Measurements from ENCODE around the gene ABHD2. TPM values are rescaled to one million over a fixed set of nuclear protein-coding genes. Genes with fewer than 3 reads are reported as not detected.

Gene ABHD2
- polyA plus RNA-seq, 3 donors = 30.8 to 67.1 (median 37.3) TPM

DNA sequence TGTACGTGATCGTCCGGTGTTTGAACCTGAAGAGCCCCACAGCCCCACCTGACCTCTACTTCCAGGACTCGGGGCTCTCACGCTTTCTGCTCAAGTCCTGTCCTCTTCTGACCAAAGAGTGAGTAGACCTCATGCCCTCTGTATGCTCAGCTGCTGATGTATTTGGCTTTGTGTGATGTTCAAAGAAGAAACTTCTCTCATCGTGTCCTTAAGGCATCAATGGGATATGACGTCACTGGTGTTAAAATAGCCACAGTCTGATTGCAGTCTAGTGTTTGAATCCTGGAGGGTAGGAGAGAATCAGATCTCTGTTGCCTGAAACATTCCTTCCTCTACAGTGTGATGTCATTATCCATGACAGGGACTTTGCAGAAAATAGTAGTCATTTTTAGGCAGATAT lies 28.1 kb downstream of the ABHD2 start:
- no peaks in the 10 kb centered on the region for H3K27me3 ChIP-seq (ENCODE audit: control insufficient read depth in 2 of 2, insufficient read depth in 2 of 2, low read length in 2 of 2)
- peaks cover 48 to 71% of the 10 kb centered on the region in 2 donors for H3K36me3 Mint-ChIP-seq
- H3K79me2 ChIP-seq (ENCODE audit: insufficient read depth, low read length) = peaks cover 72% of the 10 kb centered on the region
- H3K9me3 Mint-ChIP-seq = peaks cover 0 to 2% (median 0%) of the 10 kb centered on the region in 7 donors
- H3K4me3 Mint-ChIP-seq = no peak overlapping the region
- peak overlapping the region; percentile 8 to 93 (median 70) for H3K27ac Mint-ChIP-seq
- peaks cover 39 to 41% of the 10 kb centered on the region in 2 donors for H3K4me1 ChIP-seq (ENCODE audit: control insufficient read depth in 1 of 2, insufficient read depth in 2 of 2, low read length in 2 of 2)
- DNase-seq = no peak
- TF ChIP-seq, protein P1, sequence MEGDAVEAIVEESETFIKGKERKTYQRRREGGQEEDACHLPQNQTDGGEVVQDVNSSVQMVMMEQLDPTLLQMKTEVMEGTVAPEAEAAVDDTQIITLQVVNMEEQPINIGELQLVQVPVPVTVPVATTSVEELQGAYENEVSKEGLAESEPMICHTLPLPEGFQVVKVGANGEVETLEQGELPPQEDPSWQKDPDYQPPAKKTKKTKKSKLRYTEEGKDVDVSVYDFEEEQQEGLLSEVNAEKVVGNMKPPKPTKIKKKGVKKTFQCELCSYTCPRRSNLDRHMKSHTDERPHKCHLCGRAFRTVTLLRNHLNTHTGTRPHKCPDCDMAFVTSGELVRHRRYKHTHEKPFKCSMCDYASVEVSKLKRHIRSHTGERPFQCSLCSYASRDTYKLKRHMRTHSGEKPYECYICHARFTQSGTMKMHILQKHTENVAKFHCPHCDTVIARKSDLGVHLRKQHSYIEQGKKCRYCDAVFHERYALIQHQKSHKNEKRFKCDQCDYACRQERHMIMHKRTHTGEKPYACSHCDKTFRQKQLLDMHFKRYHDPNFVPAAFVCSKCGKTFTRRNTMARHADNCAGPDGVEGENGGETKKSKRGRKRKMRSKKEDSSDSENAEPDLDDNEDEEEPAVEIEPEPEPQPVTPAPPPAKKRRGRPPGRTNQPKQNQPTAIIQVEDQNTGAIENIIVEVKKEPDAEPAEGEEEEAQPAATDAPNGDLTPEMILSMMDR (IDR thresholded peaks at IDR 0.05) = no peak
- no peaks in the 10 kb centered on the region for H3K27me3 Mint-ChIP-seq (ENCODE audit: low read depth in 3 of 3)
- intact Hi-C loops (cut with micrococcal nuclease) = no loop called here
- peaks cover 35 to 75% of the 10 kb centered on the region in 2 donors for H3K36me3 ChIP-seq (replicated peaks in 1 of 2; ENCODE audit: control insufficient read depth in 1 of 2, insufficient read depth in 2 of 2, low read length in 2 of 2)
- WGBS (ENCODE audit: insufficient coverage) = 50% methylated on average over 1 of the region's 7 CpGs
- H4K20me1 ChIP-seq (ENCODE audit: insufficient read depth, low read length) = peaks cover 22% of the 10 kb centered on the region
- H2AFZ ChIP-seq (ENCODE audit: insufficient read depth, low read depth, low read length, poor library complexity, severe bottlenecking) = no peak overlapping the region
- H3K4me3 ChIP-seq (replicated peaks in 1 of 3; ENCODE audit: low read depth in 2 of 3, low read length in 3 of 3) = no peak overlapping the region
- no peak overlapping the region for H3K4me2 ChIP-seq (replicated peaks; ENCODE audit: extremely low read depth, low read length, poor library complexity, severe bottlenecking)
- H3K27ac ChIP-seq (ENCODE audit: low read depth in 1 of 2, low read length in 2 of 2) = peak overlapping the region in 1 of 2 donors; percentile 72
- no peak overlapping the region for H3K9ac ChIP-seq (ENCODE audit: insufficient read depth, low read length, poor library complexity, severe bottlenecking)
- no peaks in the 10 kb centered on the region for H3K9me3 ChIP-seq (replicated peaks in 1 of 2; ENCODE audit: control insufficient read depth in 1 of 2, insufficient read depth in 1 of 2, low read length in 2 of 2)
- peaks cover 53% of the 10 kb centered on the region for H3K4me1 Mint-ChIP-seq

DNA sequence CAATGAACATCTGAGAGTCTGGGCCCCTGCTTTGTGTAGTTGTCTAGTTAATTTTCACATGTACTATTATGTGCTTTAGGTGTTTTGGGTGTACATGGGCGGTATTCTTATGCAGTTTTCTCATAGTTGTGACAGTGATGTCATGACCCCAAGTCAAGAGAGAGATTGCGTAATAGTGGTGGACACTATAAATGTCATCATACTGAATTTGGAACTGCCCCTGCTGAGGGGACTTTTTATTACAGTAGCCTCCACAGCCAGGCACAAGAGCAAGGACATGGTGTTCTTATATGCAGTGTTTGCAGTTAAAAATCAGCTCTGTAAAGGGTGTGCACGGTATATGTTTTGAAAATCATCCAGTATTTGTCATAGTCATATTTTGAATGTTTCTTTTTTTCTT lies 29.5 kb downstream of the ABHD2 start:
- H3K27ac ChIP-seq (ENCODE audit: low read depth in 1 of 2, low read length in 2 of 2) = peak overlapping the region; percentile 67 to 72
- no peak overlapping the region for H3K4me3 Mint-ChIP-seq
- peak overlapping the region in 1 of 3 experiments; percentile 17 for H3K4me3 ChIP-seq (replicated peaks in 1 of 3; ENCODE audit: low read depth in 2 of 3, low read length in 3 of 3)
- H3K36me3 Mint-ChIP-seq = peaks cover 48 to 84% of the 10 kb centered on the region in 2 donors
- peak overlapping the region; percentile 18 for H3K4me2 ChIP-seq (replicated peaks; ENCODE audit: extremely low read depth, low read length, poor library complexity, severe bottlenecking)
- no peaks in the 10 kb centered on the region for H3K27me3 Mint-ChIP-seq (ENCODE audit: low read depth in 3 of 3)
- H2AFZ ChIP-seq (ENCODE audit: insufficient read depth, low read depth, low read length, poor library complexity, severe bottlenecking) = no peak overlapping the region
- H3K79me2 ChIP-seq (ENCODE audit: insufficient read depth, low read length) = peaks cover 65% of the 10 kb centered on the region
- no peaks in the 10 kb centered on the region for H3K9me3 ChIP-seq (replicated peaks in 1 of 2; ENCODE audit: control insufficient read depth in 1 of 2, insufficient read depth in 1 of 2, low read length in 2 of 2)
- peaks cover 0 to 2% (median 0%) of the 10 kb centered on the region in 7 donors for H3K9me3 Mint-ChIP-seq
- peak; percentile 61 to 80 (median 70) for DNase-seq
- peak overlapping the region; percentile 85 to 93 (median 91) for H3K27ac Mint-ChIP-seq
- no peaks in the 10 kb centered on the region for H3K27me3 ChIP-seq (ENCODE audit: control insufficient read depth in 2 of 2, insufficient read depth in 2 of 2, low read length in 2 of 2)
- peaks cover 44% of the 10 kb centered on the region for H3K4me1 Mint-ChIP-seq
- intact Hi-C loops (cut with micrococcal nuclease) = no loop called here
- TF ChIP-seq, protein P1 (IDR thresholded peaks at IDR 0.05) = no peak
- peaks cover 49 to 86% of the 10 kb centered on the region in 2 donors for H3K36me3 ChIP-seq (replicated peaks in 1 of 2; ENCODE audit: control insufficient read depth in 1 of 2, insufficient read depth in 2 of 2, low read length in 2 of 2)
- peaks cover 15% of the 10 kb centered on the region for H4K20me1 ChIP-seq (ENCODE audit: insufficient read depth, low read length)
- peaks cover 39 to 41% of the 10 kb centered on the region in 2 donors for H3K4me1 ChIP-seq (ENCODE audit: control insufficient read depth in 1 of 2, insufficient read depth in 2 of 2, low read length in 2 of 2)
- 100% methylated on average over 1 of the region's 3 CpGs for WGBS (ENCODE audit: insufficient coverage)
- H3K9ac ChIP-seq (ENCODE audit: insufficient read depth, low read length, poor library complexity, severe bottlenecking) = no peak overlapping the region
